ENCODE measurements around the gene CHCHD3. TPM values are rescaled to one million over a fixed set of nuclear protein-coding genes. Genes with fewer than 3 reads are reported as not detected.
"Not testable (repeated sequence)": the region's sequence is repeated elsewhere in the genome, so short reads cannot be mapped to it uniquely, and the experiment has no call there.

Gene CHCHD3
- total and polyA plus RNA-seq, 2 donors (not counting 1 experiment from before 2014, with no cell fraction given): 80.8 to 94.0 TPM

DNA sequence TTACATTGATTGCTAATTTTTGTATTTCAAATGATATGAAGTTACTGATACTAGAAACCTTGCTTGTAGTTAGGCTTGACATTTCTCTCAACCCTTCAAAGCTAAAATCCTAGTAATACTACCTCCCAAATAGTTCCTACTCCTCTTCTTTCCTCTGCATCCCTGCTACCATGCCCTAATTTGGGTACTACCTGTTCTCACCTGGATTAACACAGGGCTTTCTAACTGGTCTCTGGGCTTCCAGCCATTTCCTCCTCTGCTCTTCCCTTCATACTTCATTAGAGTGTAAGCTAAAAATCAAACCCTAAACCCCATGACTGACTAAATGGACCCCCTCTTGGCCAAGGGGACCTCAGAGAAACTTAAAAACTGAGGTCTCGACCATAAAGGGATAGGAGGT is 112.4 kb downstream of the CHCHD3 start:
- no peak overlapping the region for H3K9ac ChIP-seq (ENCODE audit: insufficient read depth, low read length)
- no peak overlapping the region for H3K27ac ChIP-seq (ENCODE audit: insufficient read depth, low read length)
- TF ChIP-seq, protein P1, sequence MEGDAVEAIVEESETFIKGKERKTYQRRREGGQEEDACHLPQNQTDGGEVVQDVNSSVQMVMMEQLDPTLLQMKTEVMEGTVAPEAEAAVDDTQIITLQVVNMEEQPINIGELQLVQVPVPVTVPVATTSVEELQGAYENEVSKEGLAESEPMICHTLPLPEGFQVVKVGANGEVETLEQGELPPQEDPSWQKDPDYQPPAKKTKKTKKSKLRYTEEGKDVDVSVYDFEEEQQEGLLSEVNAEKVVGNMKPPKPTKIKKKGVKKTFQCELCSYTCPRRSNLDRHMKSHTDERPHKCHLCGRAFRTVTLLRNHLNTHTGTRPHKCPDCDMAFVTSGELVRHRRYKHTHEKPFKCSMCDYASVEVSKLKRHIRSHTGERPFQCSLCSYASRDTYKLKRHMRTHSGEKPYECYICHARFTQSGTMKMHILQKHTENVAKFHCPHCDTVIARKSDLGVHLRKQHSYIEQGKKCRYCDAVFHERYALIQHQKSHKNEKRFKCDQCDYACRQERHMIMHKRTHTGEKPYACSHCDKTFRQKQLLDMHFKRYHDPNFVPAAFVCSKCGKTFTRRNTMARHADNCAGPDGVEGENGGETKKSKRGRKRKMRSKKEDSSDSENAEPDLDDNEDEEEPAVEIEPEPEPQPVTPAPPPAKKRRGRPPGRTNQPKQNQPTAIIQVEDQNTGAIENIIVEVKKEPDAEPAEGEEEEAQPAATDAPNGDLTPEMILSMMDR (conservative IDR thresholded peaks at IDR 0.05 in 1 of 2, IDR thresholded peaks at IDR 0.05 in 1 of 2; ENCODE audit: low read depth in 1 of 2, low read length in 2 of 2): no peak
- no peak for TF ChIP-seq EZH2 (IDR thresholded peaks at IDR 0.05; ENCODE audit: low read length, missing control alignments)
- H3K36me3 ChIP-seq (ENCODE audit: control insufficient read depth, insufficient read depth, low read length): no peaks in the 10 kb centered on the region
- H3K9me3 ChIP-seq (ENCODE audit: control insufficient read depth, insufficient read depth, low read depth, low read length): no peaks in the 10 kb centered on the region
- no peaks in the 10 kb centered on the region for H3K79me2 ChIP-seq (ENCODE audit: control insufficient read depth, insufficient read depth, low read length)
- H4K20me1 ChIP-seq (ENCODE audit: control insufficient read depth, extremely low read depth, insufficient read depth, low read length): no peaks in the 10 kb centered on the region
- DNase-seq (ENCODE audit: low read depth in 2 of 2): no peak
- no peaks in the 10 kb centered on the region for H3K4me1 ChIP-seq (ENCODE audit: control insufficient read depth, extremely low read depth, insufficient read depth, low read length)
- H3K27me3 ChIP-seq (ENCODE audit: control insufficient read depth, insufficient read depth, low read length): no peaks in the 10 kb centered on the region
- no peak overlapping the region for H3K4me2 ChIP-seq (ENCODE audit: extremely low read depth, insufficient read depth, low read length)
- no peak overlapping the region for H3K4me3 ChIP-seq (replicated peaks in 1 of 4; ENCODE audit: control extremely low read depth in 1 of 4, insufficient read depth in 1 of 4, low read depth in 3 of 4, low read length in 4 of 4)
- no peak overlapping the region for H2AFZ ChIP-seq (ENCODE audit: low read length)

DNA sequence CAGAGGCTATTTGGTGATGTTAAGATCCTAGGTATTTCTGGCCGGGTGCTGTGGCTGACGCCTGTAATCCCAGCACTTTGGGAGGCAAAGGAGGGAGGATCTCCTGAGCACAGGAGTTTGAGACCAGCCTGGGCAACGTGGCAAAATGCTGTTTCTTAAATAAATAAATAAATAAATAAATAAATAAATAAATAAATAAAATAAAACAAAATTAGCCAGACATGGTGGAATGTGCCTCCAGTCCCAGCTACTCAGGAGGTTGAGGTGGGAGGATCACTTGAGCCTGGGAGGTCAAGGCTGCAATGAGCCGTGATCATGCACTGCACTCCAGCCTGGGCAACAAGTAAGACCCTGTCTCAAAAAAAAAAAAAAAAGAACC is 114.4 kb downstream of the CHCHD3 start:
- not testable (repeated sequence) for H4K20me1 ChIP-seq (ENCODE audit: control insufficient read depth, extremely low read depth, insufficient read depth, low read length); H3K9me3 ChIP-seq (ENCODE audit: control insufficient read depth, insufficient read depth, low read depth, low read length); H3K79me2 ChIP-seq (ENCODE audit: control insufficient read depth, insufficient read depth, low read length); H3K27me3 ChIP-seq (ENCODE audit: control insufficient read depth, insufficient read depth, low read length); H3K9ac ChIP-seq (ENCODE audit: insufficient read depth, low read length); H3K4me2 ChIP-seq (ENCODE audit: extremely low read depth, insufficient read depth, low read length); H3K4me1 ChIP-seq (ENCODE audit: control insufficient read depth, extremely low read depth, insufficient read depth, low read length); H3K27ac ChIP-seq (ENCODE audit: insufficient read depth, low read length); H3K36me3 ChIP-seq (ENCODE audit: control insufficient read depth, insufficient read depth, low read length); H2AFZ ChIP-seq (ENCODE audit: low read length); DNase-seq (ENCODE audit: low read depth in 2 of 2); H3K4me3 ChIP-seq (replicated peaks in 1 of 4; ENCODE audit: control extremely low read depth in 1 of 4, insufficient read depth in 1 of 4, low read depth in 3 of 4, low read length in 4 of 4)

DNA sequence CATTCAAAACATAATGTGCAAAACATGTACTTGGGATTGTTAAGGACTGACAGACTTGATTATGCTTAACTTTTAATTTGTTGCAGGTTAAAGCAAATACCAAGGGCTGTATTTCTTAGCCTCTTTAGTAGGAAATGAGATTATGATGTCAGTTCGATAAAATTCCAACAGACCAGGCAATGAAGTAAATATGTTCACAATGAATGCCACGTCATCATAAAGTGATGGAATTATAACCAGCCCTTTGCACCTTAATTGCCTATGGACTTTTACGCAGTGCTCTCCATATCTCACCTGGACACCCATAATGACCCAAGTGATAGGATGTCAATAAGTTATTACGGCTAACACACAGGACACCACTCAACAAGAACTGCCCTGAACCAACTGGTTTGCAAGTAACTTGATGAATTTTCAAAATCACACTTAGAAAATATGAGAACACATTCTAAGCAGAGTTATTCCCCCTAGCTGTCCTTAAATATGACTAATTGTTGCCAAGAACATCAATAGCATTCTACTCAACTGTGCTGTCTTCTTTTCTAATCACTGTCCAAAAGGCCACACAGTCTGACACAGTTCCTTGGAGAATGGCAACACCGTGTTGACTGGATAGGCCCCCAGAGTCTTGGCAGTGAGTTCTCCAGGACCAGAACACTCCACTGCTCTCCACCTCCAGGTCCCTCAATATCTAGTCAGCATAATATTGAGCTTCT is 115.0 kb downstream of the CHCHD3 start:
- Histone ChIP-seq H2AFZ (ENCODE audit: low read length) (no peak overlapping the region), H3K27ac (ENCODE audit: insufficient read depth, low read length) (no peak overlapping the region), H3K9ac (ENCODE audit: insufficient read depth, low read length) (no peak overlapping the region), H3K79me2 (ENCODE audit: control insufficient read depth, insufficient read depth, low read length) (no peaks in the 10 kb centered on the region), H4K20me1 (ENCODE audit: control insufficient read depth, extremely low read depth, insufficient read depth, low read length) (no peaks in the 10 kb centered on the region), H3K4me1 (ENCODE audit: control insufficient read depth, extremely low read depth, insufficient read depth, low read length) (no peaks in the 10 kb centered on the region), H3K9me3 (ENCODE audit: control insufficient read depth, insufficient read depth, low read depth, low read length) (no peaks in the 10 kb centered on the region), H3K27me3 (ENCODE audit: control insufficient read depth, insufficient read depth, low read length) (no peaks in the 10 kb centered on the region), H3K36me3 (ENCODE audit: control insufficient read depth, insufficient read depth, low read length) (no peaks in the 10 kb centered on the region), H3K4me3 (replicated peaks in 1 of 4; ENCODE audit: control extremely low read depth in 1 of 4, insufficient read depth in 1 of 4, low read depth in 3 of 4, low read length in 4 of 4) (no peak overlapping the region), H3K4me2 (ENCODE audit: extremely low read depth, insufficient read depth, low read length) (no peak overlapping the region)
- TF ChIP-seq EZH2 (IDR thresholded peaks at IDR 0.05; ENCODE audit: low read length, missing control alignments): no peak
- TF ChIP-seq, protein P1 (conservative IDR thresholded peaks at IDR 0.05 in 1 of 2, IDR thresholded peaks at IDR 0.05 in 1 of 2; ENCODE audit: low read depth in 1 of 2, low read length in 2 of 2): no peak
- DNase-seq (ENCODE audit: low read depth in 2 of 2): peak in 1 of 2 donors; percentile 25
